PFSK-1 (cell line): Measurements from ENCODE around the gene TMEM154.

Experiments
- POLR2AphosphoS5 ChIP-seq: IDR thresholded peaks from 2 replicates; pipeline ENCODE4 v1.6.1; 2012; ENCODE audit warnings: low read depth, mild to moderate bottlenecking, control low read depth, low read length, moderate library complexity
- SIN3A ChIP-seq: IDR thresholded peaks from 2 replicates; pipeline ENCODE4 v1.6.1; 2012; ENCODE audit warnings: mild to moderate bottlenecking, low read length, moderate library complexity, borderline replicate concordance; ENCODE audit not compliant: insufficient read depth
- TAF1 ChIP-seq: IDR thresholded peaks from 2 replicates; pipeline ENCODE4 v1.6.1; 2012; ENCODE audit warnings: low read length, control low read depth, borderline replicate concordance; ENCODE audit not compliant: insufficient read depth

GRCh38 chr4:152629908-152630307 lies 49.9 kb downstream of the TMEM154 start:
- no peak for TF ChIP-seq POLR2AphosphoS5
- no peak for TF ChIP-seq SIN3A
- TF ChIP-seq TAF1, result no peak
